ENCODE data around the gene TRAK2. TPM values are rescaled to one million over a fixed set of nuclear protein-coding genes. Genes with fewer than 3 reads are reported as not detected.

The TRAK2 gene
- 74.8 and 86.6 TPM in 2 replicates for total RNA-seq

GRCh38 chr2:201451292-201452057 is at the start of gene TRAK2, which contains the start of gene STRADB:
Gene TRAK2 (minus strand): TSS chr2:201451458. CDS start chr2:201420507, 30,951 bp downstream.
Gene STRADB (plus strand): TSS chr2:201451740. CDS start chr2:201454841, 3,101 bp downstream.

GRCh38 chr2:201357221-201357620 is 94.0 kb downstream of the TRAK2 start, which contains the start of gene FLACC1:
Gene FLACC1 (minus strand): TSS chr2:201357345. CDS start chr2:201351404, 5,941 bp downstream.

Other genes starting within 250 kb of the TRAK2 start
- gene CASP8, start 190.9 kb downstream of the TRAK2 start, total RNA-seq: 12.3 and 22.2 TPM in 2 replicates
- 1.3 and 2.5 TPM in 2 replicates for gene FLACC1, start 94.1 kb downstream of the TRAK2 start, total RNA-seq
- gene STRADB, start 282 bp upstream of the TRAK2 start, total RNA-seq: 37.7 and 39.4 TPM in 2 replicates
- gene TMEM237, start 192.0 kb upstream of the TRAK2 start, total RNA-seq: 41.0 and 41.1 TPM in 2 replicates
- gene MPP4, start 247.2 kb upstream of the TRAK2 start, total RNA-seq: 2.2 and 6.2 TPM in 2 replicates